WTC11 (cell line): ENCODE measurements around the gene EVL. TPM values are rescaled to one million over a fixed set of nuclear protein-coding genes. Genes with fewer than 3 reads are reported as not detected.

Experiments used
- ATAC-seq: fragments of 200-7000 bp; cut with Tn5 transposase; 2 replicates; pipeline ENCODE4 v1.10.0; 2021; ENCODE audit warnings: mild to moderate bottlenecking, moderate library complexity
- CTCF ChIA-PET: fragments of 300-600 bp; sonication (Branson Sonifier 250); formaldehyde crosslinking; loops from one replicate; lab custom pipeline; 2021; ENCODE audit warnings: antibody characterized with exemption; lab: Charles Lee
- POLR2A ChIA-PET: fragments of 350-600 bp; sonication (Branson Sonifier 250); formaldehyde crosslinking; loops from one replicate; lab custom pipeline; 2021; ENCODE audit warnings: antibody characterized with exemption; lab: Charles Lee
- DNase-seq: peaks from one replicate; pipeline ENCODE4 v3.0.0; 2021; ENCODE audit warnings: low spot score
- H3K27ac Mint-ChIP-seq: 2 replicates; pipeline ENCODE4 v1.8.0; 2021; ENCODE audit warnings: mixed read lengths
- H3K27me3 Mint-ChIP-seq: 2 replicates; pipeline ENCODE4 v1.8.0; 2021; ENCODE audit warnings: low read depth, mild to moderate bottlenecking, moderate library complexity, mixed read lengths
- H3K36me3 Mint-ChIP-seq: 2 replicates; pipeline ENCODE4 v1.8.0; 2021; ENCODE audit warnings: mixed read lengths
- H3K4me1 Mint-ChIP-seq: 2 replicates; pipeline ENCODE4 v1.8.0; 2022; ENCODE audit warnings: mixed read lengths
- H3K4me3 Mint-ChIP-seq: 2 replicates; pipeline ENCODE4 v1.8.0; 2021; ENCODE audit warnings: mild to moderate bottlenecking, moderate library complexity, mixed read lengths
- H3K9me3 Mint-ChIP-seq: 2 replicates; pipeline ENCODE4 v1.8.0; 2021; ENCODE audit warnings: mixed read lengths
- ATF1 ChIP-seq: sonication (generic); formaldehyde crosslinking; IDR thresholded peaks from 2 replicates; pipeline ENCODE4 v1.8.1; 2023; ENCODE audit warnings: mild to moderate bottlenecking, moderate library complexity, missing genetic modification reagents
- CREM ChIP-seq: sonication (generic); formaldehyde crosslinking; IDR thresholded peaks from 2 replicates; pipeline ENCODE4 v1.8.1; 2022; ENCODE audit warnings: mild to moderate bottlenecking, missing genetic modification reagents, moderate library complexity
- CTCF ChIP-seq: fragments of 200-600 bp; IDR thresholded peaks from 2 replicates; pipeline ENCODE4 v1.8.0; 2022; ENCODE audit warnings: antibody characterized with exemption
- E2F1 ChIP-seq: sonication (generic); formaldehyde crosslinking; IDR thresholded peaks from 2 replicates; pipeline ENCODE4 v1.8.0; 2022; ENCODE audit warnings: mild to moderate bottlenecking, missing genetic modification reagents
- E2F5 ChIP-seq: sonication (generic); formaldehyde crosslinking; IDR thresholded peaks from 2 replicates; pipeline ENCODE4 v1.8.1; 2022; ENCODE audit warnings: mild to moderate bottlenecking, moderate library complexity, missing genetic modification reagents
- ELF4 ChIP-seq: sonication (generic); formaldehyde crosslinking; IDR thresholded peaks from 2 replicates; pipeline ENCODE4 v1.8.1; 2022; ENCODE audit warnings: low read depth, mild to moderate bottlenecking, moderate library complexity, missing genetic modification reagents
- EMX1 ChIP-seq: fragments of 250-450 bp; sonication (Bioruptor Pico); IDR thresholded peaks from 2 replicates; pipeline ENCODE4 v1.8.0; 2021; ENCODE audit warnings: mild to moderate bottlenecking
- ESRRA ChIP-seq: sonication (generic); formaldehyde crosslinking; IDR thresholded peaks from 2 replicates; pipeline ENCODE4 v1.8.1; 2022; ENCODE audit warnings: mild to moderate bottlenecking, missing genetic modification reagents, borderline replicate concordance
- FOXK1 ChIP-seq: sonication (generic); formaldehyde crosslinking; IDR thresholded peaks from 2 replicates; pipeline ENCODE4 v1.8.0; 2022; ENCODE audit warnings: mild to moderate bottlenecking, moderate library complexity, missing genetic modification reagents
- GTF2I ChIP-seq: fragments of 250-450 bp; sonication (Bioruptor Pico); conservative IDR thresholded peaks from 2 replicates; pipeline ENCODE4 v1.4.0; 2021; ENCODE audit warnings: mild to moderate bottlenecking
- JUN ChIP-seq: sonication (generic); formaldehyde crosslinking; IDR thresholded peaks from 2 replicates; pipeline ENCODE4 v1.8.0; 2023; ENCODE audit warnings: mild to moderate bottlenecking, missing genetic modification reagents
- MXD4 ChIP-seq: fragments of 250-450 bp; sonication (Bioruptor Pico); IDR thresholded peaks from 2 replicates; pipeline ENCODE4 v1.8.0; 2021; ENCODE audit warnings: mild to moderate bottlenecking, moderate library complexity, borderline replicate concordance
- NFE2L1 ChIP-seq: sonication (generic); formaldehyde crosslinking; IDR thresholded peaks from 2 replicates; pipeline ENCODE4 v1.8.1; 2023; ENCODE audit warnings: missing genetic modification reagents
- SP1 ChIP-seq: sonication (generic); formaldehyde crosslinking; conservative IDR thresholded peaks from 2 replicates; pipeline ENCODE4 v1.8.1; 2022; ENCODE audit warnings: missing genetic modification reagents
- STAT6 ChIP-seq: sonication (generic); formaldehyde crosslinking; conservative IDR thresholded peaks from 2 replicates; pipeline ENCODE4 v1.8.1; 2023; ENCODE audit warnings: mild to moderate bottlenecking, low read depth, missing genetic modification reagents, moderate library complexity
- ZNF219 ChIP-seq: sonication (generic); formaldehyde crosslinking; IDR thresholded peaks from 2 replicates; pipeline ENCODE4 v1.8.0; 2023; ENCODE audit warnings: missing genetic modification reagents, mild to moderate bottlenecking, borderline replicate concordance
- ZNF423 ChIP-seq: fragments of 250-450 bp; sonication (Bioruptor Pico); IDR thresholded peaks from 2 replicates; pipeline ENCODE4 v2.1.2; 2022; ENCODE audit warnings: mild to moderate bottlenecking, moderate library complexity
- total RNA-seq: library from RNA; stranded (reverse); gene quantifications from 3 replicates; pipeline ENCODE4 v1.2.3, GENCODE V29; 2021
- TF ChIP-seq, protein P1 (sequence below): sonication (generic); formaldehyde crosslinking; IDR thresholded peaks from 2 replicates; pipeline ENCODE4 v1.8.0; 2022; ENCODE audit warnings: missing genetic modification reagents

Gene EVL
- total RNA-seq, 1 experiment from 2014 or later: 60.8 TPM

- TF ChIP-seq CTCF (no peak), NFE2L1 (CRISPR knock-in tag) (no peak), SP1 (no peak), STAT6 (no peak)
These were observed 78.3 kb downstream of the EVL start (continued) for GRCh38 chr14:100143523-100143922.

DNA sequence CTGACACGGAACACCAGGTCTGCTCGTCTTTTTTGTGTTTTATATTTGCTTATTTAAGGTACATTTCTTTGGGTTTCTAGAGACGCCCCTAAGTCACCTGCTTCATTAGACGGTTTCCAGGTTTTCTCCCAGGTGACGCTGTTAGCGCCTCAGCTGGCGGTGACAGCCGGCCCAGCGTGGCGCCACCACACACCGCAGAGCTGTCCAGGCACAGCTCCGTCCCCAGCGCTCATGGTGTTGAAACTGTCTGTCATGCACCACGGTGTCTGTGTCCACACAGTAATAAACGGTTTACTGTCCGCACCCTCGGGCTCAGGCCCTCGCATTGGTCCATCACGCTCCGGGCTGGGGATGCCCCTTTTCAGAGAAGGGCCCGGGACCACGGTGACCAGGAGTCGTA, 78.7 kb downstream of the EVL start:
- ATAC-seq (no peak), DNase-seq (no peak)
- H3K27ac Mint-ChIP-seq: no peak overlapping the region
- H3K4me3 Mint-ChIP-seq: no peak overlapping the region
- ChIA-PET POLR2A (no interaction called here), CTCF (interaction anchor here (3.9 to 9.5 kb wide), 2 partner anchors 10 to 49 kb away, joined by 26 to 136 read pairs; no protein-coding TSS in a partner anchor)
- H3K27me3 Mint-ChIP-seq: no peaks in the 10 kb centered on the region
- no peaks in the 10 kb centered on the region for H3K9me3 Mint-ChIP-seq
- TF ChIP-seq NFE2L1 (CRISPR knock-in tag) (no peak), ELF4 (CRISPR knock-in tag) (no peak), ZNF219 (CRISPR knock-in tag) (no peak), ESRRA (CRISPR knock-in tag) (no peak), FOXK1 (CRISPR knock-in tag) (no peak), MXD4 (CRISPR knock-in tag) (no peak), ATF1 (CRISPR knock-in tag) (no peak), JUN (CRISPR knock-in tag) (no peak), E2F5 (CRISPR knock-in tag) (no peak), E2F1 (CRISPR knock-in tag) (no peak), CTCF (no peak), CREM (CRISPR knock-in tag) (no peak), GTF2I (CRISPR knock-in tag) (no peak), ZNF423 (no peak), SP1 (no peak), EMX1 (no peak)
- TF ChIP-seq, protein P1, sequence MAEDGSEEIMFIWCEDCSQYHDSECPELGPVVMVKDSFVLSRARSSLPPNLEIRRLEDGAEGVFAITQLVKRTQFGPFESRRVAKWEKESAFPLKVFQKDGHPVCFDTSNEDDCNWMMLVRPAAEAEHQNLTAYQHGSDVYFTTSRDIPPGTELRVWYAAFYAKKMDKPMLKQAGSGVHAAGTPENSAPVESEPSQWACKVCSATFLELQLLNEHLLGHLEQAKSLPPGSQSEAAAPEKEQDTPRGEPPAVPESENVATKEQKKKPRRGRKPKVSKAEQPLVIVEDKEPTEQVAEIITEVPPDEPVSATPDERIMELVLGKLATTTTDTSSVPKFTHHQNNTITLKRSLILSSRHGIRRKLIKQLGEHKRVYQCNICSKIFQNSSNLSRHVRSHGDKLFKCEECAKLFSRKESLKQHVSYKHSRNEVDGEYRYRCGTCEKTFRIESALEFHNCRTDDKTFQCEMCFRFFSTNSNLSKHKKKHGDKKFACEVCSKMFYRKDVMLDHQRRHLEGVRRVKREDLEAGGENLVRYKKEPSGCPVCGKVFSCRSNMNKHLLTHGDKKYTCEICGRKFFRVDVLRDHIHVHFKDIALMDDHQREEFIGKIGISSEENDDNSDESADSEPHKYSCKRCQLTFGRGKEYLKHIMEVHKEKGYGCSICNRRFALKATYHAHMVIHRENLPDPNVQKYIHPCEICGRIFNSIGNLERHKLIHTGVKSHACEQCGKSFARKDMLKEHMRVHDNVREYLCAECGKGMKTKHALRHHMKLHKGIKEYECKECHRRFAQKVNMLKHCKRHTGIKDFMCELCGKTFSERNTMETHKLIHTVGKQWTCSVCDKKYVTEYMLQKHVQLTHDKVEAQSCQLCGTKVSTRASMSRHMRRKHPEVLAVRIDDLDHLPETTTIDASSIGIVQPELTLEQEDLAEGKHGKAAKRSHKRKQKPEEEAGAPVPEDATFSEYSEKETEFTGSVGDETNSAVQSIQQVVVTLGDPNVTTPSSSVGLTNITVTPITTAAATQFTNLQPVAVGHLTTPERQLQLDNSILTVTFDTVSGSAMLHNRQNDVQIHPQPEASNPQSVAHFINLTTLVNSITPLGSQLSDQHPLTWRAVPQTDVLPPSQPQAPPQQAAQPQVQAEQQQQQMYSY (CRISPR knock-in tag): no peak
- no peaks in the 10 kb centered on the region for H3K36me3 Mint-ChIP-seq
- H3K4me1 Mint-ChIP-seq: peaks cover 8% of the 10 kb centered on the region
